GM12878 (cell line): Measurements from ENCODE around the gene KMO. TPM values are rescaled to one million over a fixed set of nuclear protein-coding genes. Genes with fewer than 3 reads are reported as not detected.
A peak's percentile ranks its signal among the peaks of the same experiment; 100 is the strongest.

Experiments
- JUNB ChIP-seq: IDR thresholded peaks from 2 replicates; pipeline ENCODE4 v1.6.1; 2016; ENCODE audit warnings: antibody characterized with exemption, mild to moderate bottlenecking
- MEF2A ChIP-seq: IDR thresholded peaks from 2 replicates; pipeline ENCODE4 v1.6.1; 2011; ENCODE audit warnings: low read depth, mild to moderate bottlenecking, low read length, moderate library complexity; ENCODE audit not compliant: insufficient read depth
- POLR2A ChIP-seq: IDR thresholded peaks from 2 replicates; pipeline ENCODE4 v1.6.1; 2011; ENCODE audit warnings: low read depth, mild to moderate bottlenecking, low read length
- RAD21 ChIP-seq: IDR thresholded peaks from 2 replicates; pipeline ENCODE4 v1.6.1; 2011; ENCODE audit warnings: mild to moderate bottlenecking, low read depth, low read length, moderate library complexity; ENCODE audit not compliant: insufficient read depth
- RCOR1 ChIP-seq: conservative IDR thresholded peaks from 2 replicates; pipeline ENCODE4 v1.6.1; 2012; ENCODE audit warnings: low read depth, low read length, improper control_type of control experiment
- RUNX3 ChIP-seq: IDR thresholded peaks from 2 replicates; pipeline ENCODE4 v1.6.1; 2012; ENCODE audit warnings: low read length, inconsistent platforms
- SMAD5 ChIP-seq: IDR thresholded peaks from 2 replicates; pipeline ENCODE4 v1.6.1; 2016; ENCODE audit warnings: antibody characterized with exemption, low read depth
- SP1 ChIP-seq: IDR thresholded peaks from one replicate; pipeline ENCODE4 v1.6.1; 2011; ENCODE audit warnings: low read depth, low read length
- SREBF2 ChIP-seq: IDR thresholded peaks from 2 replicates; pipeline ENCODE4 v1.6.1; 2012; ENCODE audit warnings: mild to moderate bottlenecking, low read length
- SUPT20H ChIP-seq: IDR thresholded peaks from 2 replicates; pipeline ENCODE4 v1.6.1; 2011; ENCODE audit warnings: low read depth, mild to moderate bottlenecking, low read length, moderate library complexity, borderline replicate concordance; ENCODE audit not compliant: control insufficient read depth
- TAF1 ChIP-seq: IDR thresholded peaks from 2 replicates; pipeline ENCODE4 v1.6.1; 2011; ENCODE audit warnings: mild to moderate bottlenecking, low read depth, low read length, borderline replicate concordance
- TARDBP ChIP-seq: IDR thresholded peaks from 2 replicates; pipeline ENCODE4 v1.6.1; 2016; ENCODE audit warnings: borderline replicate concordance
- ZNF217 ChIP-seq: fragments of 450-650 bp; IDR thresholded peaks from 2 replicates; pipeline ENCODE4 v1.6.1; 2017; ENCODE audit warnings: antibody characterized with exemption, mild to moderate bottlenecking
- ZNF384 ChIP-seq: IDR thresholded peaks from 2 replicates; pipeline ENCODE4 v1.6.1; 2012; ENCODE audit warnings: low read depth, mild to moderate bottlenecking, low read length, improper control_type of control experiment, borderline replicate concordance
- ZZZ3 ChIP-seq: IDR thresholded peaks from 2 replicates; pipeline ENCODE4 v1.6.1; 2011; ENCODE audit warnings: low read depth; ENCODE audit not compliant: control insufficient read depth, insufficient read length
- polyA plus RNA-seq, 11 experiments: library from polyadenylated mRNA; depleted of rRNA in 4 of 11; unstranded in 6 of 11; stranded (reverse) in 5 of 11; fragments of >200 nt; fragmentation: Nextera tagmentation in 4 of 11; fragmentation: Illumina TruSeq in 1 of 11; extraction: Ambion mirVana in 4 of 11; extraction: Trizol in 1 of 11; gene quantifications; 1 replicate in 1 of 11; 2 replicates in 10 of 11; pipeline versions ENCODE4 v1.2.1 to v1.2.3, GENCODE V29; 2011 to 2016; ENCODE audit warnings: inconsistent platforms in 2 of 11, missing spikeins in 2 of 11, low read depth in 1 of 11
- total RNA-seq, 4 experiments: library from RNA; depleted of rRNA in 3 of 4; stranded (reverse); fragments of >200 nt in 3 of 4; fragmentation: Illumina TruSeq in 1 of 4; extraction: Trizol in 1 of 4; gene quantifications; 2 replicates each; pipeline versions ENCODE4 v1.2.1 to v1.2.3, GENCODE V29; 2013 to 2021
- TF ChIP-seq, protein P1 (sequence below), 3 experiments: IDR thresholded peaks in 2 of 3; conservative IDR thresholded peaks in 1 of 3; 2 replicates each; pipeline ENCODE4 v1.5.1; 2011; ENCODE audit warnings: low read depth in 3 of 3, low read length in 3 of 3, mild to moderate bottlenecking in 3 of 3, control low read depth in 2 of 3, moderate library complexity in 2 of 3, inconsistent platforms in 1 of 3, mixed read lengths in 1 of 3; ENCODE audit not compliant: control insufficient read depth in 2 of 3, insufficient read depth in 1 of 3; ENCODE audit errors: extremely low read depth in 1 of 3
- TF ChIP-seq, protein P2 (sequence below): fragments of 450-650 bp; formaldehyde crosslinking; IDR thresholded peaks from 2 replicates; pipeline ENCODE4 v1.4.0; 2022; ENCODE audit warnings: mild to moderate bottlenecking, moderate library complexity
- TF ChIP-seq, protein P3 (sequence below): fragments of 450-650 bp; IDR thresholded peaks from 2 replicates; pipeline ENCODE4 v1.6.1; 2016; ENCODE audit warnings: mild to moderate bottlenecking, moderate library complexity, borderline replicate concordance
- TF ChIP-seq, protein P4 (sequence below): IDR thresholded peaks from 2 replicates; pipeline ENCODE4 v1.6.1; 2011; ENCODE audit warnings: mild to moderate bottlenecking, low read depth, low read length, moderate library complexity; ENCODE audit not compliant: insufficient replicate concordance

The KMO gene
- total and polyA plus RNA-seq, 10 of the 15 experiments (the other 5 are each of a cell fraction or from before 2014, with no cell fraction given), result 0.68 to 5.9 (median 1.5) TPM

DNA sequence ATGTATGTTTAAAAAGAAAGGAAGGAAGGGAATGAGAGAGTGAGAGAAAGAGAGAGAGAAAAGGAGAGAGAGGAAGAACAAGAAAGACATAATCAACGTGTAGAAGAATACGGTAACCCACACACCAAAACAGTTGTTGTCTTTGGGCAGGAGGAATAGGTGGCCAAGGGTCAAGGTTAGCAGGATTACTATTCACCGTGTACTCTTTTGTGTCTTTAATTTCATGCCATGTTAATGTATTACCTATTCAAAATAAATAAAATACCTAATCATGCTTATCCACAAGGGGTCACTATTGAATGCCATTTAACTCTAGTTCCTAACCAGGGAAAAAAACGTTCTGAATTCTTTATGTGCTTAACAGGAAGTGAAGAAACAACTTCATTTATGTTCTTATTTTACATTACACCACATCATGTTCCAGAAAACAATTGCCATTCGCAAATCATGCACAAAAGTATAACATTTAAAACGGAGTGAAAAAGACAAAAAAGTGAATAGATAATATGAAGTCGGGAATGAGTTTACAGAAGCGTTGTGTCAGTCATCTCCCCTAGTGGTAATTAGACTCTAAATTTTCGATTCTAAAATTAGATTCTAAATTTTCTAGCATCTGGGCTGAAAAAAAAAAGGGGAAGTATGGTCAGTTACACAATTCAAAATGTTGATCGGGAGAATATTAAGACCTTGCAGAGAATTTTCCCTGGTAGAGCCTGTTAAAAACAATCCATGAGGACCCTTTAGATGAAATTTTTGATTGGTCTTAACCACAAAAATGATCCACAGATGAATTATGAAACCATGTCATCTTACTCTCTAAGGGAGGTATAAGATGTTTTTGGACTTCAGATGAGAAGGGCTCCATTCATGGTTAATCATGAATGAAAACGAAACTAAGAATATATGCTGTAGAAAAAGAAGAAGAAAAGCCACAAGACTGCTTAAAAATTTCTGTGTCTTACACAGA, 700 bp upstream of the KMO start (continued):
- TF ChIP-seq, protein P1, sequence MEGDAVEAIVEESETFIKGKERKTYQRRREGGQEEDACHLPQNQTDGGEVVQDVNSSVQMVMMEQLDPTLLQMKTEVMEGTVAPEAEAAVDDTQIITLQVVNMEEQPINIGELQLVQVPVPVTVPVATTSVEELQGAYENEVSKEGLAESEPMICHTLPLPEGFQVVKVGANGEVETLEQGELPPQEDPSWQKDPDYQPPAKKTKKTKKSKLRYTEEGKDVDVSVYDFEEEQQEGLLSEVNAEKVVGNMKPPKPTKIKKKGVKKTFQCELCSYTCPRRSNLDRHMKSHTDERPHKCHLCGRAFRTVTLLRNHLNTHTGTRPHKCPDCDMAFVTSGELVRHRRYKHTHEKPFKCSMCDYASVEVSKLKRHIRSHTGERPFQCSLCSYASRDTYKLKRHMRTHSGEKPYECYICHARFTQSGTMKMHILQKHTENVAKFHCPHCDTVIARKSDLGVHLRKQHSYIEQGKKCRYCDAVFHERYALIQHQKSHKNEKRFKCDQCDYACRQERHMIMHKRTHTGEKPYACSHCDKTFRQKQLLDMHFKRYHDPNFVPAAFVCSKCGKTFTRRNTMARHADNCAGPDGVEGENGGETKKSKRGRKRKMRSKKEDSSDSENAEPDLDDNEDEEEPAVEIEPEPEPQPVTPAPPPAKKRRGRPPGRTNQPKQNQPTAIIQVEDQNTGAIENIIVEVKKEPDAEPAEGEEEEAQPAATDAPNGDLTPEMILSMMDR (IDR thresholded peaks at IDR 0.05 in 2 of 3, conservative IDR thresholded peaks at IDR 0.05 in 1 of 3; ENCODE audit: control insufficient read depth in 2 of 3, extremely low read depth in 1 of 3, insufficient read depth in 1 of 3, low read depth in 3 of 3, low read length in 3 of 3), result peak; percentile 16 to 64 (median 53); a peak in 4 of 6 replicates
- TF ChIP-seq ZNF384 (peak; percentile 65; the same call in 1 of the 2 replicates), SMAD5 (no peak), RUNX3 (peak; percentile 78), RCOR1 (no peak; the same call in 1 of the 2 replicates), JUNB (peak; percentile 61), ZZZ3 (no peak), SUPT20H (no peak), TARDBP (no peak), ZNF217 (peak; percentile 91; the same call in 1 of the 2 replicates), TAF1 (no peak), MEF2A (peak; percentile 76), SREBF2 (no peak), POLR2A (no peak), SP1 (no peak), RAD21 (peak; percentile 77)
- TF ChIP-seq, protein P2, sequence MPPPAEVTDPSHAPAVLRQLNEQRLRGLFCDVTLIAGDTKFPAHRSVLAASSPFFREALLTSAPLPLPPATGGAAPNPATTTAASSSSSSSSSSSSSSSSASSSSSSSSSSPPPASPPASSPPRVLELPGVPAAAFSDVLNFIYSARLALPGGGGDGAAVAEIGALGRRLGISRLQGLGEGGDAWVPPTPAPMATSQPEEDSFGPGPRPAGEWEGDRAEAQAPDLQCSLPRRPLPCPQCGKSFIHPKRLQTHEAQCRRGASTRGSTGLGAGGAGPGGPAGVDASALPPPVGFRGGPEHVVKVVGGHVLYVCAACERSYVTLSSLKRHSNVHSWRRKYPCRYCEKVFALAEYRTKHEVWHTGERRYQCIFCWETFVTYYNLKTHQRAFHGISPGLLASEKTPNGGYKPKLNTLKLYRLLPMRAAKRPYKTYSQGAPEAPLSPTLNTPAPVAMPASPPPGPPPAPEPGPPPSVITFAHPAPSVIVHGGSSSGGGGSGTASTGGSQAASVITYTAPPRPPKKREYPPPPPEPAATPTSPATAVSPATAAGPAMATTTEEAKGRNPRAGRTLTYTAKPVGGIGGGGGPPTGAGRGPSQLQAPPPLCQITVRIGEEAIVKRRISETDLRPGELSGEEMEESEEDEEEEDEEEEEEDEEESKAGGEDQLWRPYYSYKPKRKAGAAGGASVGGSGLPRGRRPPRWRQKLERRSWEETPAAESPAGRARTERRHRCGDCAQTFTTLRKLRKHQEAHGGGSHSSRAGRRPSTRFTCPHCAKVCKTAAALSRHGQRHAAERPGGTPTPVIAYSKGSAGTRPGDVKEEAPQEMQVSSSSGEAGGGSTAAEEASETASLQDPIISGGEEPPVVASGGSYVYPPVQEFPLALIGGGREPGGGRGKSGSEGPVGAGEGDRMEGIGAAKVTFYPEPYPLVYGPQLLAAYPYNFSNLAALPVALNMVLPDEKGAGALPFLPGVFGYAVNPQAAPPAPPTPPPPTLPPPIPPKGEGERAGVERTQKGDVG (CRISPR knock-in tag), result no peak
- TF ChIP-seq, protein P3, sequence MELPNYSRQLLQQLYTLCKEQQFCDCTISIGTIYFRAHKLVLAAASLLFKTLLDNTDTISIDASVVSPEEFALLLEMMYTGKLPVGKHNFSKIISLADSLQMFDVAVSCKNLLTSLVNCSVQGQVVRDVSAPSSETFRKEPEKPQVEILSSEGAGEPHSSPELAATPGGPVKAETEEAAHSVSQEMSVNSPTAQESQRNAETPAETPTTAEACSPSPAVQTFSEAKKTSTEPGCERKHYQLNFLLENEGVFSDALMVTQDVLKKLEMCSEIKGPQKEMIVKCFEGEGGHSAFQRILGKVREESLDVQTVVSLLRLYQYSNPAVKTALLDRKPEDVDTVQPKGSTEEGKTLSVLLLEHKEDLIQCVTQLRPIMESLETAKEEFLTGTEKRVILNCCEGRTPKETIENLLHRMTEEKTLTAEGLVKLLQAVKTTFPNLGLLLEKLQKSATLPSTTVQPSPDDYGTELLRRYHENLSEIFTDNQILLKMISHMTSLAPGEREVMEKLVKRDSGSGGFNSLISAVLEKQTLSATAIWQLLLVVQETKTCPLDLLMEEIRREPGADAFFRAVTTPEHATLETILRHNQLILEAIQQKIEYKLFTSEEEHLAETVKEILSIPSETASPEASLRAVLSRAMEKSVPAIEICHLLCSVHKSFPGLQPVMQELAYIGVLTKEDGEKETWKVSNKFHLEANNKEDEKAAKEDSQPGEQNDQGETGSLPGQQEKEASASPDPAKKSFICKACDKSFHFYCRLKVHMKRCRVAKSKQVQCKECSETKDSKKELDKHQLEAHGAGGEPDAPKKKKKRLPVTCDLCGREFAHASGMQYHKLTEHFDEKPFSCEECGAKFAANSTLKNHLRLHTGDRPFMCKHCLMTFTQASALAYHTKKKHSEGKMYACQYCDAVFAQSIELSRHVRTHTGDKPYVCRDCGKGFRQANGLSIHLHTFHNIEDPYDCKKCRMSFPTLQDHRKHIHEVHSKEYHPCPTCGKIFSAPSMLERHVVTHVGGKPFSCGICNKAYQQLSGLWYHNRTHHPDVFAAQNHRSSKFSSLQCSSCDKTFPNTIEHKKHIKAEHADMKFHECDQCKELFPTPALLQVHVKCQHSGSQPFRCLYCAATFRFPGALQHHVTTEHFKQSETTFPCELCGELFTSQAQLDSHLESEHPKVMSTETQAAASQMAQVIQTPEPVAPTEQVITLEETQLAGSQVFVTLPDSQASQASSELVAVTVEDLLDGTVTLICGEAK, result no peak
- TF ChIP-seq, protein P4, sequence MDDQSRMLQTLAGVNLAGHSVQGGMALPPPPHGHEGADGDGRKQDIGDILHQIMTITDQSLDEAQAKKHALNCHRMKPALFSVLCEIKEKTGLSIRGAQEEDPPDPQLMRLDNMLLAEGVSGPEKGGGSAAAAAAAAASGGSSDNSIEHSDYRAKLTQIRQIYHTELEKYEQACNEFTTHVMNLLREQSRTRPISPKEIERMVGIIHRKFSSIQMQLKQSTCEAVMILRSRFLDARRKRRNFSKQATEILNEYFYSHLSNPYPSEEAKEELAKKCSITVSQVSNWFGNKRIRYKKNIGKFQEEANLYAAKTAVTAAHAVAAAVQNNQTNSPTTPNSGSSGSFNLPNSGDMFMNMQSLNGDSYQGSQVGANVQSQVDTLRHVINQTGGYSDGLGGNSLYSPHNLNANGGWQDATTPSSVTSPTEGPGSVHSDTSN, result peak; percentile 26
